ENCODE data around the gene EFCAB11.
A peak's percentile ranks its signal among the peaks of the same experiment; 100 is the strongest.

GRCh38 chr14:89767861-89768268 lies 186.7 kb downstream of the EFCAB11 start:
- peak; percentile 47 to 71 (median 60) for TF ChIP-seq CTCF (IDR thresholded peaks at IDR 0.05)
- no peak for TF ChIP-seq POLR2A (IDR thresholded peaks at IDR 0.05)
